GM12801 (cell line): ENCODE results near the gene SYT13.

Experiments
- TF ChIP-seq, protein P1 (sequence below): IDR thresholded peaks from one replicate; pipeline ENCODE4 v1.5.1; 2011; ENCODE audit warnings: control low read depth; ENCODE audit not compliant: insufficient read length; ENCODE audit errors: extremely low read depth

The SYT13 gene

DNA sequence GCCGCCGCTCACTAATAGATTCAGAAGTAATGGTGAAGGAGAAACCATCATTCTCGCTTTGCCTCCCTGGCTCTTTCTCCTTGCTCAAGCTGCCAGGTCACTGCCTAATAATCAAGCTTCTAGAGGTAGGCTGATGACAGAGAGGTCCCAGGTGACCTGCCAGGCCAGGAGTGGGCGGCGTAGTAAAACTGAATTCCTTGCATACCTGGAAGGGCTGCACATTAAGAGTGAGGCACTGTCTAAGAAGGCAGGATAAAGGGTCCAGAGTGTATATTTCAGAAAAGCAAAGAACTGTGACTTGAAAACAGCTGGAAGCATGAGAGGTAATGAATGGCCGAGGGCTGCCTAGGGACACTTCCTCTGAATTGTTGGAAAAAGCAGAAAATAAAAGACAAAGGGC lies 4.1 kb downstream of the SYT13 start:
- TF ChIP-seq, protein P1, sequence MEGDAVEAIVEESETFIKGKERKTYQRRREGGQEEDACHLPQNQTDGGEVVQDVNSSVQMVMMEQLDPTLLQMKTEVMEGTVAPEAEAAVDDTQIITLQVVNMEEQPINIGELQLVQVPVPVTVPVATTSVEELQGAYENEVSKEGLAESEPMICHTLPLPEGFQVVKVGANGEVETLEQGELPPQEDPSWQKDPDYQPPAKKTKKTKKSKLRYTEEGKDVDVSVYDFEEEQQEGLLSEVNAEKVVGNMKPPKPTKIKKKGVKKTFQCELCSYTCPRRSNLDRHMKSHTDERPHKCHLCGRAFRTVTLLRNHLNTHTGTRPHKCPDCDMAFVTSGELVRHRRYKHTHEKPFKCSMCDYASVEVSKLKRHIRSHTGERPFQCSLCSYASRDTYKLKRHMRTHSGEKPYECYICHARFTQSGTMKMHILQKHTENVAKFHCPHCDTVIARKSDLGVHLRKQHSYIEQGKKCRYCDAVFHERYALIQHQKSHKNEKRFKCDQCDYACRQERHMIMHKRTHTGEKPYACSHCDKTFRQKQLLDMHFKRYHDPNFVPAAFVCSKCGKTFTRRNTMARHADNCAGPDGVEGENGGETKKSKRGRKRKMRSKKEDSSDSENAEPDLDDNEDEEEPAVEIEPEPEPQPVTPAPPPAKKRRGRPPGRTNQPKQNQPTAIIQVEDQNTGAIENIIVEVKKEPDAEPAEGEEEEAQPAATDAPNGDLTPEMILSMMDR = no peak

DNA sequence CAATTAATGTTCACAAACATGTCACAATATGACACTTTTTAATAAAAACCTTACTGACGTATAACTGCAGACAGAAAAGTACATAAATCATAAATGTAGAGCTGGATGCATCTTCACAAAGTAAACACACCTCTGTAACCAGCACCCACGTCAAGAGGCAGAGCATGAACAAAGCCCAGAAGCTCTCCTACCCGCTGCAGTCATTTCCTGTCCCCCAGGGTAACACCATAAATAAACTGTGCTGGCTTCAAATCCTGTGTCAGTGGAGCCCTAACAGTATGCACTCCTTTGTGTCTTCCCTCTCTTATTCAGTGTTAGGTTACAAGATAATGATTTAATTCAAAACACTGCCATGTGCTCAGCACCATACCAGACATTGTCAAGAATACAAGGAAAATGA lies 5.7 kb downstream of the SYT13 start:
- TF ChIP-seq, protein P1 = no peak

GRCh38 chr11:45279645-45280044 lies 6.5 kb downstream of the SYT13 start:
- TF ChIP-seq, protein P1 = no peak

DNA sequence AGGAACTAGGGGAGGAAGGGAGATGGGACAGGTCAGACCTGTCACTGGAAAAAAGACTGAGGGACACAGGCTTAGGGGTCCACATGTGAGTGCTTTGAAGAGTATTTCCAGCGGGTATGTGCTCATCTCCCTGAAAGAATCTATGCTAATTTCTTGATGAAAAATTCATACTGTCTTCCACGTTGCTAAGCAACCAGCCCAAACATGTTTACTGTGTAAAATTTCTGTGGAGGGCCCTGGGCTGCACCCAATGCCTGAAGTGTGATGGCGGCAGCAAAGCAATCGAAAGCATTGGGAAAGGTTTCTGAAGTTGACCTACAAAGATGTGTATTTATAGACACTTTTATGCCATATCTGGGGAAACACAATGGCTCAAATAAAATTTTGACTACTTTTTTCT lies 7.4 kb downstream of the SYT13 start:
- TF ChIP-seq, protein P1 = no peak

- TF ChIP-seq, protein P1 = no peak
These were observed 10.3 kb downstream of the SYT13 start for GRCh38 chr11:45275828-45276227.

DNA sequence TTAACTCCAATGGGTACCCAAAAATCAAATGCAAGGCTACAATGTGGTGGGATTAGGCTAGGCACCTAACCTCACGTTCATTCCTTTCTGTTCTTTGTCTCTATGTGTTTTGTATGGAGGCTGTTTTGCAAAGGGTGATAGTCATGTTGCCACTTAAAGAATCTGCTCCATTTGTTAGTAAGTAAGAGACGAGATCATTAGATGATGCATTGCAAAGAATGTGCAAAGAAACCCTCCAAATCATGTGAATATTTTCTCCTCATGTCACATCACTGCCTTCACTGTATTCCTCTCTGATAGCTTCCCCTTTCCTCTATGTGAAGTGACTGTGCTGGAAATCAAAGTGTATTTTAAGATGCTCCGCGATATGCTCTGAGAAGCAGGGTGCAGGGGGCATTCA lies 11.9 kb downstream of the SYT13 start:
- TF ChIP-seq, protein P1 = no peak

- TF ChIP-seq, protein P1 = no peak
These were observed 12.6 kb downstream of the SYT13 start for GRCh38 chr11:45273509-45273908.

GRCh38 chr11:45272701-45273100 lies 13.4 kb downstream of the SYT13 start:
- TF ChIP-seq, protein P1 = no peak
